Measurements from ENCODE around the gene ANKRD24.
"Not testable (repeated sequence)": the region's sequence is repeated elsewhere in the genome, so short reads cannot be mapped to it uniquely, and the experiment has no call there.

The ANKRD24 gene

GRCh38 chr19:4140237-4140711, 42.2 kb upstream of the ANKRD24 start:
- no peak overlapping the region for H3K4me3 ChIP-seq (ENCODE audit: low read depth, low read length)
- ChIA-PET POLR2A (interaction anchor here (0.7 kb wide), 1 partner anchor 155 kb away, joined by 3 read pairs; the partner anchor contains the start of gene EEF2), CTCF (interaction anchor here (0.6 to 4.1 kb wide), 38 partner anchors 8 to 563 kb away, joined by 3 to 37 read pairs (median 6); partner anchors contain the start of genes CREB3L3, EBI3 and PIAS4)
- peak; percentile 65 for TF ChIP-seq CTCF (IDR thresholded peaks at IDR 0.05; ENCODE audit: insufficient read depth, low read length, missing control alignments)
- no peak for DNase-seq (ENCODE audit: low read depth, low spot score)

- POLR2A ChIA-PET, result not testable (repeated sequence)
- CTCF ChIA-PET, result interaction anchor here (1.2 to 4.1 kb wide), 5 partner anchors 9 to 79 kb away, joined by 3 to 37 read pairs (median 3); no protein-coding TSS in a partner anchor
These were observed 39.6 kb upstream of the ANKRD24 start for GRCh38 chr19:4142916-4143315.

GRCh38 chr19:4144666-4145249, 37.7 kb upstream of the ANKRD24 start:
- CTCF ChIA-PET, result no interaction called here
- H3K4me3 ChIP-seq (ENCODE audit: low read depth, low read length), result no peak overlapping the region
- DNase-seq (ENCODE audit: low read depth, low spot score), result no peak
- TF ChIP-seq CTCF (IDR thresholded peaks at IDR 0.05; ENCODE audit: insufficient read depth, low read length, missing control alignments), result no peak
- POLR2A ChIA-PET, result no interaction called here

More at GRCh38 chr19:4142916-4143315, 39.6 kb upstream of the ANKRD24 start:
- not testable (repeated sequence) for DNase-seq (ENCODE audit: low read depth, low spot score); H3K4me3 ChIP-seq (ENCODE audit: low read depth, low read length)

GRCh38 chr19:4149518-4150288, 32.8 kb upstream of the ANKRD24 start:
- no peak overlapping the region for H3K4me3 ChIP-seq (ENCODE audit: low read depth, low read length)
- CTCF ChIA-PET, result interaction anchor here (0.8 to 1.0 kb wide), 2 partner anchors 9 to 11 kb away, joined by 3 to 5 read pairs; no protein-coding TSS in a partner anchor
- POLR2A ChIA-PET, result no interaction called here
- no peak for TF ChIP-seq CTCF (IDR thresholded peaks at IDR 0.05; ENCODE audit: insufficient read depth, low read length, missing control alignments)
- no peak for DNase-seq (ENCODE audit: low read depth, low spot score)

- no peak for TF ChIP-seq CTCF (IDR thresholded peaks at IDR 0.05; ENCODE audit: insufficient read depth, low read length, missing control alignments)
- no peak overlapping the region for H3K4me3 ChIP-seq (ENCODE audit: low read depth, low read length)
- no peak for DNase-seq (ENCODE audit: low read depth, low spot score)
- POLR2A ChIA-PET, result no interaction called here
- CTCF ChIA-PET, result interaction anchor here (0.9 kb wide), 1 partner anchor 12 kb away, joined by 3 read pairs; no protein-coding TSS in a partner anchor
These were observed 30.9 kb upstream of the ANKRD24 start for GRCh38 chr19:4151623-4152022.

GRCh38 chr19:4152241-4152998, 30.1 kb upstream of the ANKRD24 start:
- DNase-seq (ENCODE audit: low read depth, low spot score), result no peak
- no peak overlapping the region for H3K4me3 ChIP-seq (ENCODE audit: low read depth, low read length)
- ChIA-PET CTCF (interaction anchor here (3.3 kb wide), 1 partner anchor 12 kb away, joined by 34 read pairs; no protein-coding TSS in a partner anchor), POLR2A (no interaction called here)
- TF ChIP-seq CTCF (IDR thresholded peaks at IDR 0.05; ENCODE audit: insufficient read depth, low read length, missing control alignments), result no peak
